PFSK-1 (cell line): Measurements from ENCODE around the gene CCDC12.

Experiments used
- FOXP2 ChIP-seq: optimal IDR thresholded peaks from 2 replicates; pipeline ENCODE3; 2011; ENCODE audit warnings: borderline replicate concordance, control low read depth, inconsistent platforms; ENCODE audit not compliant: insufficient read depth; ENCODE audit errors: extremely low read length, extremely low read depth
- POLR2AphosphoS5 ChIP-seq: IDR thresholded peaks from 2 replicates; pipeline ENCODE4 v1.6.1; 2012; ENCODE audit warnings: low read depth, mild to moderate bottlenecking, control low read depth, low read length, moderate library complexity

- TF ChIP-seq FOXP2 (no peak), POLR2AphosphoS5 (no peak)
Measured at GRCh38 chr3:47008234-47008796, 31.8 kb upstream of the CCDC12 start.
